GM21423 (cell line): Measurements from ENCODE around the gene MSANTD7.

ENCODE experiments used
- ATAC-seq: cut with Tn5 transposase; IDR thresholded peaks from one replicate; pipeline ENCODE4 v1.9.1; 2021; ENCODE audit warnings: mild to moderate bottlenecking, moderate library complexity; ENCODE audit not compliant: unreplicated experiment

The MSANTD7 gene

GRCh38 chr10:14879928-14880193, 41.8 kb downstream of the MSANTD7 start:
- no peak for ATAC-seq

- ATAC-seq: no peak
Measured at GRCh38 chr10:14880229-14880628, 42.1 kb downstream of the MSANTD7 start.

- no peak for ATAC-seq
Measured at GRCh38 chr10:14884082-14884481, 46.0 kb downstream of the MSANTD7 start.
